ENCODE data around the gene MAD1L1.
"Not testable (repeated sequence)": the region's sequence is repeated elsewhere in the genome, so short reads cannot be mapped to it uniquely, and the experiment has no call there.

The MAD1L1 gene

GRCh38 chr7:1934017-1934416 lies 298.7 kb downstream of the MAD1L1 start:
- H3K9me3 ChIP-seq (ENCODE audit: control insufficient read depth in 2 of 2, low read length in 2 of 2) = no peaks in the 10 kb centered on the region

GRCh38 chr7:1933066-1933750 lies 299.5 kb downstream of the MAD1L1 start:
- H3K27ac ChIP-seq (ENCODE audit: low read length) = no peak overlapping the region
- no peak overlapping the region for H3K4me3 ChIP-seq (ENCODE audit: low read length in 2 of 2)
- H3K36me3 ChIP-seq (ENCODE audit: control insufficient read depth in 2 of 2, insufficient read depth in 2 of 2, low read length in 2 of 2) = no peaks in the 10 kb centered on the region
- H3K27me3 ChIP-seq (ENCODE audit: control insufficient read depth in 1 of 2, insufficient read depth in 2 of 2, low read length in 2 of 2) = no peaks in the 10 kb centered on the region
- no peak overlapping the region for H3K9ac ChIP-seq (ENCODE audit: low read length in 2 of 2)
- H3K4me1 ChIP-seq (ENCODE audit: control insufficient read depth, insufficient read depth, low read length) = no peaks in the 10 kb centered on the region
- no peaks in the 10 kb centered on the region for H3K9me3 ChIP-seq (ENCODE audit: control insufficient read depth in 2 of 2, low read length in 2 of 2)

More at GRCh38 chr7:1934017-1934416, 298.7 kb downstream of the MAD1L1 start:
- H3K36me3 ChIP-seq (ENCODE audit: control insufficient read depth in 2 of 2, insufficient read depth in 2 of 2, low read length in 2 of 2) = no peaks in the 10 kb centered on the region
- no peak overlapping the region for H3K27ac ChIP-seq (ENCODE audit: low read length)
- H3K4me3 ChIP-seq (ENCODE audit: low read length in 2 of 2) = no peak overlapping the region
- H3K27me3 ChIP-seq (ENCODE audit: control insufficient read depth in 1 of 2, insufficient read depth in 2 of 2, low read length in 2 of 2) = no peaks in the 10 kb centered on the region
- no peak overlapping the region for H3K9ac ChIP-seq (ENCODE audit: low read length in 2 of 2)
- no peaks in the 10 kb centered on the region for H3K4me1 ChIP-seq (ENCODE audit: control insufficient read depth, insufficient read depth, low read length)

- Histone ChIP-seq H3K27ac (ENCODE audit: low read length) (no peak overlapping the region), H3K27me3 (ENCODE audit: control insufficient read depth in 1 of 2, insufficient read depth in 2 of 2, low read length in 2 of 2) (no peaks in the 10 kb centered on the region), H3K4me3 (ENCODE audit: low read length in 2 of 2) (no peak overlapping the region), H3K9ac (ENCODE audit: low read length in 2 of 2) (no peak overlapping the region), H3K36me3 (ENCODE audit: control insufficient read depth in 2 of 2, insufficient read depth in 2 of 2, low read length in 2 of 2) (no peaks in the 10 kb centered on the region), H3K9me3 (ENCODE audit: control insufficient read depth in 2 of 2, low read length in 2 of 2) (no peaks in the 10 kb centered on the region), H3K4me1 (ENCODE audit: control insufficient read depth, insufficient read depth, low read length) (no peaks in the 10 kb centered on the region)
Observed at GRCh38 chr7:1931951-1932270, 300.8 kb downstream of the MAD1L1 start.

- Histone ChIP-seq H3K27ac (ENCODE audit: low read length) (no peak overlapping the region), H3K9me3 (ENCODE audit: control insufficient read depth in 2 of 2, low read length in 2 of 2) (no peaks in the 10 kb centered on the region), H3K36me3 (ENCODE audit: control insufficient read depth in 2 of 2, insufficient read depth in 2 of 2, low read length in 2 of 2) (no peaks in the 10 kb centered on the region), H3K4me3 (ENCODE audit: low read length in 2 of 2) (no peak overlapping the region), H3K27me3 (ENCODE audit: control insufficient read depth in 1 of 2, insufficient read depth in 2 of 2, low read length in 2 of 2) (no peaks in the 10 kb centered on the region), H3K4me1 (ENCODE audit: control insufficient read depth, insufficient read depth, low read length) (no peaks in the 10 kb centered on the region), H3K9ac (ENCODE audit: low read length in 2 of 2) (no peak overlapping the region)
Observed at GRCh38 chr7:1931256-1931950, 301.3 kb downstream of the MAD1L1 start.

GRCh38 chr7:1930381-1931065 lies 302.2 kb downstream of the MAD1L1 start:
- no peaks in the 10 kb centered on the region for H3K27me3 ChIP-seq (ENCODE audit: control insufficient read depth in 1 of 2, insufficient read depth in 2 of 2, low read length in 2 of 2)
- H3K27ac ChIP-seq (ENCODE audit: low read length) = no peak overlapping the region
- no peaks in the 10 kb centered on the region for H3K36me3 ChIP-seq (ENCODE audit: control insufficient read depth in 2 of 2, insufficient read depth in 2 of 2, low read length in 2 of 2)
- H3K4me3 ChIP-seq (ENCODE audit: low read length in 2 of 2) = no peak overlapping the region
- H3K9me3 ChIP-seq (ENCODE audit: control insufficient read depth in 2 of 2, low read length in 2 of 2) = no peaks in the 10 kb centered on the region
- H3K4me1 ChIP-seq (ENCODE audit: control insufficient read depth, insufficient read depth, low read length) = no peaks in the 10 kb centered on the region
- no peak overlapping the region for H3K9ac ChIP-seq (ENCODE audit: low read length in 2 of 2)

- not testable (repeated sequence) for H3K9ac ChIP-seq (ENCODE audit: low read length in 2 of 2); H3K9me3 ChIP-seq (ENCODE audit: control insufficient read depth in 2 of 2, low read length in 2 of 2); H3K4me1 ChIP-seq (ENCODE audit: control insufficient read depth, insufficient read depth, low read length); H3K36me3 ChIP-seq (ENCODE audit: control insufficient read depth in 2 of 2, insufficient read depth in 2 of 2, low read length in 2 of 2); H3K4me3 ChIP-seq (ENCODE audit: low read length in 2 of 2); H3K27me3 ChIP-seq (ENCODE audit: control insufficient read depth in 1 of 2, insufficient read depth in 2 of 2, low read length in 2 of 2); H3K27ac ChIP-seq (ENCODE audit: low read length)
Observed at GRCh38 chr7:1929349-1929925, 303.3 kb downstream of the MAD1L1 start.

- H3K27ac ChIP-seq (ENCODE audit: low read length) = no peak overlapping the region
- H3K4me3 ChIP-seq (ENCODE audit: low read length in 2 of 2) = no peak overlapping the region
- no peaks in the 10 kb centered on the region for H3K9me3 ChIP-seq (ENCODE audit: control insufficient read depth in 2 of 2, low read length in 2 of 2)
- no peaks in the 10 kb centered on the region for H3K27me3 ChIP-seq (ENCODE audit: control insufficient read depth in 1 of 2, insufficient read depth in 2 of 2, low read length in 2 of 2)
- no peak overlapping the region for H3K9ac ChIP-seq (ENCODE audit: low read length in 2 of 2)
- no peaks in the 10 kb centered on the region for H3K4me1 ChIP-seq (ENCODE audit: control insufficient read depth, insufficient read depth, low read length)
- H3K36me3 ChIP-seq (ENCODE audit: control insufficient read depth in 2 of 2, insufficient read depth in 2 of 2, low read length in 2 of 2) = no peaks in the 10 kb centered on the region
Observed at GRCh38 chr7:1928645-1929348, 303.9 kb downstream of the MAD1L1 start.

GRCh38 chr7:1927937-1928644 lies 304.7 kb downstream of the MAD1L1 start:
- no peaks in the 10 kb centered on the region for H3K4me1 ChIP-seq (ENCODE audit: control insufficient read depth, insufficient read depth, low read length)
- H3K27me3 ChIP-seq (ENCODE audit: control insufficient read depth in 1 of 2, insufficient read depth in 2 of 2, low read length in 2 of 2) = no peaks in the 10 kb centered on the region
- H3K27ac ChIP-seq (ENCODE audit: low read length) = no peak overlapping the region
- no peak overlapping the region for H3K9ac ChIP-seq (ENCODE audit: low read length in 2 of 2)
- H3K9me3 ChIP-seq (ENCODE audit: control insufficient read depth in 2 of 2, low read length in 2 of 2) = no peaks in the 10 kb centered on the region
- no peaks in the 10 kb centered on the region for H3K36me3 ChIP-seq (ENCODE audit: control insufficient read depth in 2 of 2, insufficient read depth in 2 of 2, low read length in 2 of 2)
- no peak overlapping the region for H3K4me3 ChIP-seq (ENCODE audit: low read length in 2 of 2)

- H3K4me3 ChIP-seq (ENCODE audit: low read length in 2 of 2) = no peak overlapping the region
- no peaks in the 10 kb centered on the region for H3K27me3 ChIP-seq (ENCODE audit: control insufficient read depth in 1 of 2, insufficient read depth in 2 of 2, low read length in 2 of 2)
- no peaks in the 10 kb centered on the region for H3K4me1 ChIP-seq (ENCODE audit: control insufficient read depth, insufficient read depth, low read length)
- no peak overlapping the region for H3K9ac ChIP-seq (ENCODE audit: low read length in 2 of 2)
- no peak overlapping the region for H3K27ac ChIP-seq (ENCODE audit: low read length)
- H3K36me3 ChIP-seq (ENCODE audit: control insufficient read depth in 2 of 2, insufficient read depth in 2 of 2, low read length in 2 of 2) = no peaks in the 10 kb centered on the region
- no peaks in the 10 kb centered on the region for H3K9me3 ChIP-seq (ENCODE audit: control insufficient read depth in 2 of 2, low read length in 2 of 2)
Observed at GRCh38 chr7:1926908-1927306, 305.8 kb downstream of the MAD1L1 start.
